Mammary epithelial cell (primary cell): Measurements from ENCODE around the gene TAS1R1.
A peak's percentile ranks its signal among the peaks of the same experiment; 100 is the strongest.

ENCODE experiments used
- EZH2 ChIP-seq: IDR thresholded peaks from 2 replicates; pipeline ENCODE4 v1.6.1; 2012; ENCODE audit warnings: low read length, inconsistent platforms, borderline replicate concordance
- TF ChIP-seq, protein P1 (sequence below), 2 donors: IDR thresholded peaks in 1 of 2; conservative IDR thresholded peaks in 1 of 2; 2 replicates each; pipeline ENCODE4 v1.5.1; 2011 to 2012; ENCODE audit warnings: inconsistent platforms in 2 of 2, low read length in 2 of 2, mild to moderate bottlenecking in 2 of 2, control low read depth in 1 of 2, low read depth in 1 of 2; ENCODE audit not compliant: insufficient read depth in 1 of 2; ENCODE audit errors: extremely low read depth in 1 of 2

DNA sequence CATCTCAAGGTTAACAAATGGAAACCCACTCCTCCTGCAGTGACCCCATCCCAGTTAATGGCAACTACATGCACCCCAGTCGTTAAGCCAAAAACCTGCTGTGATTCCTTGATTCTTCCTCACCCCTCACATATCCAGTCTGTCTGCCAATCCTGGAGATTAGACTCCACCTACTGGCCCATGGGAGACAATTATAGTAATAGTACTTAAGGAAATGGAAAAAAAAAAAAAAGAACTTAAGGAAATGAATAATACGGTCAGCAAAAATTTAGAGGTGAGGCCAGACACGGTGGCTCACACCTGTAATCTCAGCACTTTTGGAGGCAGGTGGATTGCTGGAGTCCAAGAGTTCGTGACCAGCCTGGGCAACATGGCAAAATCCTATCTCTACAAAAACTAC lies 7.8 kb upstream of the TAS1R1 start:
- TF ChIP-seq, protein P1, sequence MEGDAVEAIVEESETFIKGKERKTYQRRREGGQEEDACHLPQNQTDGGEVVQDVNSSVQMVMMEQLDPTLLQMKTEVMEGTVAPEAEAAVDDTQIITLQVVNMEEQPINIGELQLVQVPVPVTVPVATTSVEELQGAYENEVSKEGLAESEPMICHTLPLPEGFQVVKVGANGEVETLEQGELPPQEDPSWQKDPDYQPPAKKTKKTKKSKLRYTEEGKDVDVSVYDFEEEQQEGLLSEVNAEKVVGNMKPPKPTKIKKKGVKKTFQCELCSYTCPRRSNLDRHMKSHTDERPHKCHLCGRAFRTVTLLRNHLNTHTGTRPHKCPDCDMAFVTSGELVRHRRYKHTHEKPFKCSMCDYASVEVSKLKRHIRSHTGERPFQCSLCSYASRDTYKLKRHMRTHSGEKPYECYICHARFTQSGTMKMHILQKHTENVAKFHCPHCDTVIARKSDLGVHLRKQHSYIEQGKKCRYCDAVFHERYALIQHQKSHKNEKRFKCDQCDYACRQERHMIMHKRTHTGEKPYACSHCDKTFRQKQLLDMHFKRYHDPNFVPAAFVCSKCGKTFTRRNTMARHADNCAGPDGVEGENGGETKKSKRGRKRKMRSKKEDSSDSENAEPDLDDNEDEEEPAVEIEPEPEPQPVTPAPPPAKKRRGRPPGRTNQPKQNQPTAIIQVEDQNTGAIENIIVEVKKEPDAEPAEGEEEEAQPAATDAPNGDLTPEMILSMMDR (conservative IDR thresholded peaks at IDR 0.05 in 1 of 2, IDR thresholded peaks at IDR 0.05 in 1 of 2; ENCODE audit: extremely low read depth in 1 of 2, insufficient read depth in 1 of 2, low read depth in 1 of 2, low read length in 2 of 2), result peak; percentile 4 to 24
- no peak for TF ChIP-seq EZH2
